GM23338 (cell line): Measurements from ENCODE around the gene MMP27. TPM values are rescaled to one million over a fixed set of nuclear protein-coding genes. Genes with fewer than 3 reads are reported as not detected.

ENCODE experiments used
- ATAC-seq: fragments of 200-7000 bp; cut with Tn5 transposase; 3 replicates; pipeline ENCODE4 v1.9.1; 2020
- DNase-seq: peaks from one replicate; pipeline ENCODE4 v3.0.0-alpha.2; 2015; ENCODE audit warnings: low spot score
- H2AFZ ChIP-seq: fragments of 200-600 bp; sonication (generic); 2 replicates; pipeline ENCODE4 v1.8.0; 2016; ENCODE audit warnings: antibody characterized with exemption, mild to moderate bottlenecking, moderate library complexity
- H3F3A ChIP-seq: fragments of 200-600 bp; sonication (generic); replicated peaks from 2 replicates; pipeline ENCODE4 v1.8.0; 2017; ENCODE audit warnings: antibody characterized with exemption, mixed run types, low read depth
- H3K27ac ChIP-seq: fragments of 200-600 bp; sonication (generic); 2 replicates; pipeline ENCODE4 v1.6.1; 2016; ENCODE audit warnings: low read depth
- H3K27me3 ChIP-seq: fragments of 200-600 bp; sonication (generic); 2 replicates; pipeline ENCODE4 v1.8.0; 2016; ENCODE audit warnings: mild to moderate bottlenecking, mixed run types, moderate library complexity; ENCODE audit not compliant: insufficient read depth
- H3K36me3 ChIP-seq: fragments of 200-600 bp; sonication (generic); 2 replicates; pipeline ENCODE4 v1.8.0; 2016; ENCODE audit warnings: mild to moderate bottlenecking; ENCODE audit not compliant: insufficient read depth
- H3K4me1 ChIP-seq: fragments of 200-600 bp; sonication (generic); 2 replicates; pipeline ENCODE4 v1.8.0; 2016; ENCODE audit warnings: mild to moderate bottlenecking, moderate library complexity; ENCODE audit not compliant: insufficient read depth
- H3K4me2 ChIP-seq: fragments of 200-600 bp; sonication (generic); 2 replicates; pipeline ENCODE4 v1.7.1; 2017; ENCODE audit warnings: mixed run types
- H3K4me3 ChIP-seq: fragments of 200-600 bp; sonication (generic); 2 replicates; pipeline ENCODE4 v1.6.1; 2016; ENCODE audit warnings: mixed run types
- H3K79me2 ChIP-seq: fragments of 200-600 bp; sonication (generic); replicated peaks from 2 replicates; pipeline ENCODE4 v1.8.0; 2017; ENCODE audit warnings: mild to moderate bottlenecking; ENCODE audit not compliant: insufficient read depth
- H3K9me2 ChIP-seq: fragments of 200-600 bp; sonication (generic); 2 replicates; pipeline ENCODE4 v1.8.0; 2017; ENCODE audit not compliant: insufficient read depth
- H4K20me1 ChIP-seq: fragments of 200-600 bp; sonication (generic); replicated peaks from 2 replicates; pipeline ENCODE4 v1.8.0; 2017; ENCODE audit warnings: mild to moderate bottlenecking; ENCODE audit not compliant: insufficient read depth
- H3K27ac Mint-ChIP-seq: 2 replicates; pipeline ENCODE4 v1.8.0; 2020; ENCODE audit warnings: inconsistent platforms, mild to moderate bottlenecking, moderate library complexity, mixed read lengths
- H3K27me3 Mint-ChIP-seq: 3 replicates; pipeline ENCODE4 v1.8.0; 2022; ENCODE audit warnings: low read depth, mild to moderate bottlenecking, moderate library complexity, mixed read lengths, inconsistent platforms; ENCODE audit not compliant: insufficient read depth, poor library complexity
- H3K36me3 Mint-ChIP-seq: 3 replicates; pipeline ENCODE4 v1.8.0; 2021; ENCODE audit warnings: low read depth, mild to moderate bottlenecking, inconsistent platforms, moderate library complexity, mixed read lengths
- H3K4me1 Mint-ChIP-seq: 3 replicates; pipeline ENCODE4 v1.8.0; 2020; ENCODE audit warnings: mild to moderate bottlenecking, inconsistent platforms, mixed read lengths
- H3K4me3 Mint-ChIP-seq: 3 replicates; pipeline ENCODE4 v1.8.0; 2021; ENCODE audit warnings: moderate library complexity, mild to moderate bottlenecking, inconsistent platforms, mixed read lengths
- H3K9me3 Mint-ChIP-seq: 3 replicates; pipeline ENCODE4 v1.8.0; 2020; ENCODE audit warnings: moderate library complexity, mild to moderate bottlenecking, inconsistent platforms, mixed read lengths
- CREB1 ChIP-seq: fragments of 250-450 bp; sonication (Bioruptor Pico); IDR thresholded peaks from 2 replicates; pipeline ENCODE4 v1.5.0; 2020; ENCODE audit warnings: low read depth, mild to moderate bottlenecking, moderate library complexity
- ETS1 ChIP-seq: IDR thresholded peaks from 2 replicates; pipeline ENCODE4 v1.6.1; 2016; ENCODE audit warnings: antibody characterized with exemption
- EZH2 ChIP-seq: fragments of 200-600 bp; sonication (generic); IDR thresholded peaks from one replicate; pipeline ENCODE4 v1.8.0; 2017; ENCODE audit warnings: antibody characterized with exemption, mild to moderate bottlenecking, low read depth; ENCODE audit not compliant: unreplicated experiment
- EZH2phosphoT487 ChIP-seq: fragments of 200-600 bp; sonication (generic); IDR thresholded peaks from one replicate; pipeline ENCODE4 v1.8.1; 2018; ENCODE audit warnings: antibody characterized with exemption; ENCODE audit not compliant: unreplicated experiment
- JUNB ChIP-seq: IDR thresholded peaks from one replicate; pipeline ENCODE4 v1.6.1; 2016; ENCODE audit warnings: antibody characterized with exemption; ENCODE audit not compliant: unreplicated experiment
- POLR2AphosphoS5 ChIP-seq: IDR thresholded peaks from 2 replicates; pipeline ENCODE4 v1.6.1; 2016; ENCODE audit warnings: antibody characterized with exemption, low read depth
- STAT1 ChIP-seq: IDR thresholded peaks from one replicate; pipeline ENCODE4 v1.6.1; 2016; ENCODE audit warnings: antibody characterized with exemption; ENCODE audit not compliant: unreplicated experiment
- ZNF331 ChIP-seq: fragments of 250-450 bp; sonication (Bioruptor Pico); IDR thresholded peaks from 2 replicates; pipeline ENCODE4 v1.5.0; 2020; ENCODE audit warnings: low read depth, mild to moderate bottlenecking, moderate library complexity
- ZNF462 ChIP-seq: fragments of 250-450 bp; sonication (Bioruptor Pico); IDR thresholded peaks from 2 replicates; pipeline ENCODE4 v1.5.0; 2020; ENCODE audit warnings: mild to moderate bottlenecking, moderate library complexity
- polyA plus RNA-seq: library from polyadenylated mRNA; unstranded; fragments of >200 nt; fragmentation: Nextera tagmentation; extraction: Ambion mirVana; gene quantifications from 2 replicates; pipeline ENCODE4 v1.2.1, GENCODE V29; 2016
- total RNA-seq: library from RNA; depleted of rRNA; stranded (reverse); fragments of >200 nt; shearing (Covaris generic); gene quantifications from 2 replicates; pipeline ENCODE4 v1.2.3, GENCODE V29; 2014

Gene MMP27
- total and polyA plus RNA-seq, 2 experiments from 2014 or later = not detected

GRCh38 chr11:102753267-102753666 is 47.7 kb upstream of the MMP27 start:
- Mint-ChIP-seq H3K9me3 (peaks cover 2% of the 10 kb centered on the region; the same call in 1 of the 3 replicates), H3K4me3 (no peak overlapping the region), H3K36me3 (no peaks in the 10 kb centered on the region), H3K27ac (0 out of 2 replicates have a peak overlapping the region, but pooled peaks have one; percentile 19), H3K27me3 (peaks cover 1% of the 10 kb centered on the region), H3K4me1 (peaks cover 20% of the 10 kb centered on the region)
- H3F3A ChIP-seq = no peaks in the 10 kb centered on the region
- H3K4me3 ChIP-seq = no peak overlapping the region
- 0 out of 2 replicates have a peak overlapping the region, but pooled peaks have one; percentile 64 for H2AFZ ChIP-seq
- no peaks in the 10 kb centered on the region for H3K36me3 ChIP-seq
- H3K9me2 ChIP-seq = no peaks in the 10 kb centered on the region
- 0 out of 2 replicates have a peak overlapping the region, but pooled peaks have one; percentile 36 for H3K27ac ChIP-seq
- TF ChIP-seq ETS1 (no peak), JUNB (no peak), ZNF331 (CRISPR knock-in tag) (no peak), ZNF462 (CRISPR knock-in tag) (no peak), EZH2 (no peak), STAT1 (no peak), EZH2phosphoT487 (no peak), POLR2AphosphoS5 (no peak), CREB1 (CRISPR knock-in tag) (no peak)
- DNase-seq (no peak), ATAC-seq (no peak)
- H3K79me2 ChIP-seq = no peaks in the 10 kb centered on the region; the same call in 1 of the 2 replicates
- no peak overlapping the region for H3K4me2 ChIP-seq
- peaks cover 32% of the 10 kb centered on the region for H3K4me1 ChIP-seq
- no peaks in the 10 kb centered on the region for H3K27me3 ChIP-seq
- H4K20me1 ChIP-seq = no peaks in the 10 kb centered on the region
